DND-41 (cell line): ENCODE measurements around the gene THEM4.

Source experiments
- EZH2 ChIP-seq: IDR thresholded peaks from 3 replicates; pipeline ENCODE4 v1.6.1; 2012; ENCODE audit warnings: borderline replicate concordance, low read depth, mild to moderate bottlenecking, moderate library complexity, low read length, inconsistent platforms; ENCODE audit not compliant: severe bottlenecking
- TF ChIP-seq, protein P1 (sequence below): IDR thresholded peaks from 2 replicates; pipeline ENCODE4 v1.5.1; 2012; ENCODE audit warnings: borderline replicate concordance, low read length, moderate library complexity, mild to moderate bottlenecking; ENCODE audit not compliant: poor library complexity, severe bottlenecking; ENCODE audit errors: extremely low read depth

- TF ChIP-seq, protein P1, sequence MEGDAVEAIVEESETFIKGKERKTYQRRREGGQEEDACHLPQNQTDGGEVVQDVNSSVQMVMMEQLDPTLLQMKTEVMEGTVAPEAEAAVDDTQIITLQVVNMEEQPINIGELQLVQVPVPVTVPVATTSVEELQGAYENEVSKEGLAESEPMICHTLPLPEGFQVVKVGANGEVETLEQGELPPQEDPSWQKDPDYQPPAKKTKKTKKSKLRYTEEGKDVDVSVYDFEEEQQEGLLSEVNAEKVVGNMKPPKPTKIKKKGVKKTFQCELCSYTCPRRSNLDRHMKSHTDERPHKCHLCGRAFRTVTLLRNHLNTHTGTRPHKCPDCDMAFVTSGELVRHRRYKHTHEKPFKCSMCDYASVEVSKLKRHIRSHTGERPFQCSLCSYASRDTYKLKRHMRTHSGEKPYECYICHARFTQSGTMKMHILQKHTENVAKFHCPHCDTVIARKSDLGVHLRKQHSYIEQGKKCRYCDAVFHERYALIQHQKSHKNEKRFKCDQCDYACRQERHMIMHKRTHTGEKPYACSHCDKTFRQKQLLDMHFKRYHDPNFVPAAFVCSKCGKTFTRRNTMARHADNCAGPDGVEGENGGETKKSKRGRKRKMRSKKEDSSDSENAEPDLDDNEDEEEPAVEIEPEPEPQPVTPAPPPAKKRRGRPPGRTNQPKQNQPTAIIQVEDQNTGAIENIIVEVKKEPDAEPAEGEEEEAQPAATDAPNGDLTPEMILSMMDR = no peak
- no peak for TF ChIP-seq EZH2
Observed at GRCh38 chr1:151953409-151954094, 44.2 kb upstream of the THEM4 start.
